Breast epithelium (tissue), 3 donors: ENCODE results near the gene GPC6.

Experiments
- CTCF ChIP-seq, 3 donors: fragments of 450-650 bp; IDR thresholded peaks; one replicate each; pipeline ENCODE4 v1.5.1; 2016 to 2017; ENCODE audit warnings: antibody characterized with exemption in 3 of 3, mild to moderate bottlenecking in 3 of 3, moderate library complexity in 3 of 3
- POLR2A ChIP-seq: fragments of 450-650 bp; IDR thresholded peaks from one replicate; pipeline ENCODE4 v1.6.1; 2016; ENCODE audit warnings: antibody characterized with exemption, mild to moderate bottlenecking, moderate library complexity
- POLR2AphosphoS5 ChIP-seq, 3 donors: sonication (generic); formaldehyde crosslinking; IDR thresholded peaks; one replicate each; pipeline ENCODE4 v1.6.1; 2017; ENCODE audit warnings: antibody characterized with exemption in 3 of 3

- no peak for TF ChIP-seq CTCF (IDR thresholded peaks at IDR 0.05)
- no peak for TF ChIP-seq POLR2A
- TF ChIP-seq POLR2AphosphoS5 (IDR thresholded peaks at IDR 0.05): no peak
Observed at GRCh38 chr13:93217721-93218261, 8.8 kb upstream of the GPC6 start.
